Measurements from ENCODE around the gene PMPCA. TPM values are rescaled to one million over a fixed set of nuclear protein-coding genes. Genes with fewer than 3 reads are reported as not detected.

The PMPCA gene
- total RNA-seq, 2 experiments from 2014 or later = 108 to 112 TPM

DNA sequence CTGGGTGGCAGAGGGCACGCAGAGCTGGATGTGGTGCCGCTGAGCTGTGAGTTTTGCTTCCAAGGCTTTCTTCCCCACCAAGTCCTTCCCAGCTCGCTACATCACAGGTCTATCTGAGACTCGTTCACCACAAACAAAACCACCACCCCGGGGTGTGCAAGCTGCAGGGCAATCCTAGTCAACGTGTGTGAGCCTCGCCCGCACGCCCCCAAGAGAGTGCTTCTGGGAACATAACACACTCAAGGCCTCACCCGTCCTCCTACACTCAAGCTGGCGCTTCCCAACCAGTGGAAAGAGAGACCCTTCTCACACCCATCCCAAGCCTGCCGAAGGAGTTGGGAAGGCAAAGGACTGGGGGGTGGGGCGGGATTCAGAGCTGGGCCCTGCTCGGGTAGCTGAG lies 21.1 kb upstream of the PMPCA start:
- Mint-ChIP-seq H3K9me3 (no peaks in the 10 kb centered on the region), H3K4me3 (no peak overlapping the region), H3K27ac (no peak overlapping the region), H3K36me3 (peaks cover 36% of the 10 kb centered on the region), H3K4me1 (ENCODE audit: low read depth) (peaks cover 2% of the 10 kb centered on the region), H3K27me3 (no peaks in the 10 kb centered on the region)
- intact Hi-C loops (cut with micrococcal nuclease) = no loop called here
- ChIA-PET POLR2A (no interaction called here), CTCF (interaction anchor here (1.1 kb wide), 1 partner anchor 26 kb away, joined by 3 read pairs; the partner anchor contains the start of gene DNLZ)
- no peak for DNase-seq

DNA sequence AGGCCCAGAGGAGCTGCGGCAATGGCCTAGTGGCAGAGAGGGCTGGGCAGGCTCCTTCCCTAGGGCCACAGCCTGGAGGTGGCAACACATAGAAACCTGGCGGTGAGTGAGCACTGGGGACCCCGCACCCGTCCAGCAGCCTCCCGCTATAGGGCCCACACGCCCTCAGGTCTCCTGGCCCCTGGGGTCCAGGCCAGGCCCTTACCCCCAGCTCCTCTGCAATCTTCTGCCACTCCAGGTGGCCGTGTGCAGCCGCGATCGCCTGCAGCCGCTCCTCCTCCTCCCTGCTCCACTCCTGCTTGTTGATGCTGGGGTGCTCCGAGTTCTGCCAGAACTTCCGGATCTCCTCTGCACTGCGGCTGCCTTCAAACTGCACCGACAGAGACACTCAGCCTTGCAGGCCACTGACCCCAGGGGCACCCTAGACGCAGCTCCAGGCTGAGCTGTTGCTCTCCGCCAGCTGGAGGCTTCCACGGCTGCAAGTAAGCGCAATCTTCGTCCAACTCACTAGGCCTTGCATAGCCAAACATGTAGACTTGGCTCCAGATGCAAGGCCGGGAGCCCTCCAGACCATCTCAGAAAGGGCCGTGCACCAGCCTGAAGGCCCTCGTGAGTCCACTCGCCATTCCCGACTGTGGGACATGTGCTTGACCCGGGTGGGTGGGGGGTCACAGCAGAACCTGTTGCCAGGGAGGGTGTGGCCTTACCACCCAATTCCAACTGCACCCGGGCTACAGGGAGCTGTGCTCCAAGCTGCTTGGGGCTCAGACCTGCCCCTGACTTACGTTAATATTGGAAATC lies 18.5 kb upstream of the PMPCA start:
- ChIA-PET POLR2A (no interaction called here), CTCF (interaction anchor here (0.9 to 1.7 kb wide), 4 partner anchors 9 to 29 kb away, joined by 3 to 4 read pairs (median 4); partner anchors contain the start of gene DNLZ)
- Mint-ChIP-seq H3K27me3 (no peaks in the 10 kb centered on the region), H3K9me3 (no peaks in the 10 kb centered on the region), H3K36me3 (peaks cover 36% of the 10 kb centered on the region), H3K4me3 (no peak overlapping the region), H3K27ac (no peak overlapping the region), H3K4me1 (ENCODE audit: low read depth) (peaks cover under 1% of the 10 kb centered on the region)
- intact Hi-C loops (cut with micrococcal nuclease) = no loop called here
- no peak for DNase-seq

DNA sequence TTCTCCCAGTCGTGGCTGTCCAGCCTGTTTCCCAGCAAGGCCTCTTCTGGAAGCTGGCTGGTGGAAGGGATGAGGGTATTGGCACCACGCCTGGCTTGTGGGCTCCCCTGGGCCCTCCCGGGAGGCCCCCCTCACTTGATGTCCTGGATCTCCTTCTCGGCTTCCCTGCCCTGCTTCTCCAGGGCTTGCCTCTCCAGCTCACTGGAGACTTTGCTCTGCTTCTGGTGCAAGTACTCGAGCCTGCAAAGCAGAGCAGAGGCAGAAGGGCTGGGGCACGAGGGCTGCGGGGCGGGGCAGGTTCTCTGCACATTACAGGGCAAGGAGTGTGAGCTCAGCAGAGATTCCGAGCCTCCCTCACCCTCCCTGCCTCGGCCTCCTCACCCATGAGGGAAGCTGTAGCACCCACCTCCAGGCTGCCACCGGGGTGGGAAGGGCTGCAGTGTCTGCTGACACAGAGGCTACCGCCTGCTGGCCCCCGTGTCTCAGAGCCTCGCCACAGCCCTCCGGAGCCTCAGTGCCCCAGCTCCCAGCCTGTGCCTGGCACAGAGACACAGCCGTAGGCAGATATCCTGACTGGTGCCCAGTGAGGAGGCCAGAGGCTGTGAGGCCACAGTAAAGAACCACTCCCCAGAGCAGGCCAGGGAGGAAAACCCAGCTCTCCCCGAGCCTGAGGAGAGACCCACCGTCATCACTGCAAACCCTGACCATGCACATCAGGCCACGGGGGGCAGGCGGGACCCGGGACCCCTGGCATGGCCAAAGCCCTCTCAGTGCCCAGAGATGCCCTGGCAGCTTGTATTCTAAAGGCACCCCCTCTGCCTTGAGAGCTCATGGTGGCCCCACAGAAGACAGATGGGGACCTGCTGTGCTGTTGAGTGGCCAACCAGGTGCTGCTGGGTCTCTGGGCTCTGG lies 17.7 kb upstream of the PMPCA start:
- POLR2A ChIA-PET = no interaction called here
- peaks cover 34% of the 10 kb centered on the region for H3K36me3 Mint-ChIP-seq
- CTCF ChIA-PET = interaction anchor here (1.4 to 1.7 kb wide), 2 partner anchors 8 to 30 kb away, joined by 3 to 4 read pairs; partner anchors contain the start of gene DNLZ
- no peak overlapping the region for H3K4me3 Mint-ChIP-seq
- H3K27me3 Mint-ChIP-seq = no peaks in the 10 kb centered on the region
- H3K4me1 Mint-ChIP-seq (ENCODE audit: low read depth) = peaks cover 3% of the 10 kb centered on the region
- no peak for DNase-seq
- no peak overlapping the region for H3K27ac Mint-ChIP-seq
- no peaks in the 10 kb centered on the region for H3K9me3 Mint-ChIP-seq
- intact Hi-C loops (cut with micrococcal nuclease) = no loop called here

DNA sequence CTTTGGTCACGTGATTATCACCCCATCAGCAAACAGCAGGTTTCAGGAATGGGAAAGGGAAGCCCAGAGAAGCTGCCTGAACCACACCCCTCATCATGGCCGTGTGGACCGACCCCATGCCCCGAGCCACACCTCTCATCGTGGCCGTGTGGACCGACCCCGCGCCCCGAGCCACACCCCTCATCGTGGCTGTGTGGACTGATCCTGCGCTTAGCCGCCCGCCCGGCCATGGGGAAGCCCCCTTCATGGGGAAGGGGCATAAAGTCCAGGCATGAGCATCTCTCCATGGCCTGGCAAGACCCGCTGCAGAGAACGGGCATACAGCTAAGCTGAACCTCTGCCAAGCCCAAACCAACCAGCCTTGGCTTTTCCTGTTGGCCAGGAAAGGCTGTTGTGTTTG lies 16.9 kb upstream of the PMPCA start:
- intact Hi-C loops (cut with micrococcal nuclease) = no loop called here
- ChIA-PET POLR2A (no interaction called here), CTCF (interaction anchor here (0.6 kb wide), 1 partner anchor 31 kb away, joined by 3 read pairs; no protein-coding TSS in a partner anchor)
- no peak overlapping the region for H3K4me3 Mint-ChIP-seq
- no peak overlapping the region for H3K27ac Mint-ChIP-seq
- H3K9me3 Mint-ChIP-seq = no peaks in the 10 kb centered on the region
- DNase-seq = no peak
- H3K36me3 Mint-ChIP-seq = peaks cover 36% of the 10 kb centered on the region
- H3K4me1 Mint-ChIP-seq (ENCODE audit: low read depth) = peaks cover 9% of the 10 kb centered on the region
- no peaks in the 10 kb centered on the region for H3K27me3 Mint-ChIP-seq

DNA sequence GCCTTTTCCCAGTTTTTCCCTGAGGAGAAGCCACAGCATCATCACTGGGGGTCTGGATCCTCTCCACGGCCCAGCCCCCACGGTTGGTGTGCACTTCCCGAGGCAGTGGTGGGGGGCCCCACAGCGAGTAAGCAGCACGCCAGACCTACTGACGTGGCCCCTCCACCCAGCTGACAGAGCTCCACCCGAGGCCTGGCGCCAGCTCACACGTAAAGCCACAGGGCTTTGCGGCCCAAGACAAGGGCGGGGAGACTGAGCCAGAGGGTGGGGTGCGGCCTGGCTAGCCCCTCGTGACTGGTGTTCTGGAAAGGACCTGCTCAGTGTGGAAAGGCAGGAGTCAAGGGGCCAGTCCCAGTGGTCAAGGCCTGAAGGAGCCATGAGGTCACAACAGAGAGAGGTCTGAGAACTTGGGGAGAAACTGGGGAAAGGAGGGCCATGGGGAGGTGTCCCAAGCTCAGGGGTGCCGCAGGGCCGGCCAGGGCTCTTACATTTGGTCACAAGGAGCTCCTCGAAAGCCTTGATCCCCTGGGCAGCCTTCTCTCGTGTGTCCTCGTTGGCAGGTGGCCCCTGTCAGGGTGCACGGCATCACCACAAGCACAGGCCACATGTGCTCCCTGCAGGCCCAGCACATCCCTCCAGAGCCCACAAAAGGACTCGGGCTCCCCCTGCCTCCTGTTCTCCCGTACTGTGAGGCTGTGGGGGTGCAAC lies 16.0 kb upstream of the PMPCA start:
- no peak overlapping the region for H3K4me3 Mint-ChIP-seq
- H3K4me1 Mint-ChIP-seq (ENCODE audit: low read depth) = peaks cover 17% of the 10 kb centered on the region
- H3K9me3 Mint-ChIP-seq = no peaks in the 10 kb centered on the region
- ChIA-PET CTCF (interaction anchor here (0.6 kb wide), 1 partner anchor 32 kb away, joined by 3 read pairs; no protein-coding TSS in a partner anchor), POLR2A (no interaction called here)
- intact Hi-C loops (cut with micrococcal nuclease) = no loop called here
- H3K27ac Mint-ChIP-seq = no peak overlapping the region
- no peak for DNase-seq
- peaks cover 37% of the 10 kb centered on the region for H3K36me3 Mint-ChIP-seq
- H3K27me3 Mint-ChIP-seq = no peaks in the 10 kb centered on the region

DNA sequence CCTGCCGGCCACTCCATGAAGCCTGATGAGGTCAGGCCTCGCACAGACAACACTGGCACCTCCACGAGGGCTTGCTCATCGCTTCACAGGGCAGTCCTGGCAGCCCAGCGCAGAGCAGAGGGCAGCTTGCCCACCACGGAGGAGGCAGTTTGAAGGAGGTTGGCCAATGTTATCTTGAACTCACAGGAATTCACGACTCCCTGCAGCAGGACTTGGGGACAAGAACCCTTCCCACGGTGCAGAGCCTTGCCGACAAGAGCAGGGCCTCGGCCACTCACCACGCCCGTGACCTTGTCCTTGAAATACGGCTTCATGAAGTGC lies 15.5 kb upstream of the PMPCA start:
- no peak for DNase-seq
- Mint-ChIP-seq H3K36me3 (peaks cover 35% of the 10 kb centered on the region), H3K27ac (no peak overlapping the region), H3K9me3 (no peaks in the 10 kb centered on the region), H3K4me1 (ENCODE audit: low read depth) (peaks cover 17% of the 10 kb centered on the region), H3K4me3 (no peak overlapping the region), H3K27me3 (no peaks in the 10 kb centered on the region)
- POLR2A ChIA-PET = no interaction called here
- intact Hi-C loops (cut with micrococcal nuclease) = no loop called here
- CTCF ChIA-PET = interaction anchor here (0.9 kb wide), 1 partner anchor 32 kb away, joined by 3 read pairs; no protein-coding TSS in a partner anchor

DNA sequence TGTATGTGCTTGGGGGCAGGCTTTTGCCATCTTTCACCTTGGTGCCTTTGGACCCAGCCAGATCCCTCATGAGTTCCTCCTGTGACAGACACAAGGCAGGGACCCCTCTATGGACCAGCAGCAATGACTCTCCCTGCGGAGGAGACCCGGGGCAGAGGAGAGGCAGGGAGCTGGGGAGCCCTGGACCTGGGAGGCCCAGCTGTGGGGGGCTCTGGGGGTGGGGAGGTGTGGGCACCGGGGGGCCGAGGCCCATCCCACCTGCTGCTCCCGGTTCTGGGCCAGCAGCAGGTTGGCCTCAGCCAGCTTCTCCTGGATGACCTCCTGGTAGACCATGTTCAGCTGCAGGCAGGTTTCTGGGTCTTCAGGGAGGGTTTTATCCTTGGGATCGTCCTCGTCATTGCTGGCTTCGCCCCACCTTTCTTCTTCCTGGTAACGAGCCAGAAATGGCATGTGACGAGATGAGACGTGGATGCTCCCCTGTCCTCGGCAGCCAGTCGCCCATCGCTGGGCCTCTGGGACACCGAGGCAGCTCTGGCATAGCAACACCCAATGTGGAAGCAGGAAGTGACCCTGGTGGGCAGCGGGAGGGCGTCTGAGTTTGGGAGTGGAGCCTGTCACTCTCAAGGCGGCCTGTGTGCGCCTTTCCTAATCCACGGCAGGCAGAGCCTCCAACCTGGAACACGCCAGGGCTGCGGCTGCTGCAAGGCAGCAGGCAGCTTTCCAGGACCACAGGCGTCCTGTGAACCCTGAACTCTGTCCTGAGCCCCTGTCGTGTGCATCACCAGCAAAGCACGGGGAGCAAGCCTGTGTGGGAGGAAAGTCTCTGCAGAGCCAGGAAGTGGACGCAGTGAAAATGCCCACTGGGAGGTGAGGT lies 14.9 kb upstream of the PMPCA start:
- Mint-ChIP-seq H3K9me3 (no peaks in the 10 kb centered on the region), H3K4me3 (no peak overlapping the region), H3K27me3 (no peaks in the 10 kb centered on the region), H3K27ac (no peak overlapping the region), H3K36me3 (peaks cover 35% of the 10 kb centered on the region), H3K4me1 (ENCODE audit: low read depth) (peaks cover 19% of the 10 kb centered on the region)
- ChIA-PET CTCF (interaction anchor here (0.9 kb wide), 1 partner anchor 33 kb away, joined by 3 read pairs; no protein-coding TSS in a partner anchor), POLR2A (no interaction called here)
- intact Hi-C loops (cut with micrococcal nuclease) = no loop called here
- no peak for DNase-seq

DNA sequence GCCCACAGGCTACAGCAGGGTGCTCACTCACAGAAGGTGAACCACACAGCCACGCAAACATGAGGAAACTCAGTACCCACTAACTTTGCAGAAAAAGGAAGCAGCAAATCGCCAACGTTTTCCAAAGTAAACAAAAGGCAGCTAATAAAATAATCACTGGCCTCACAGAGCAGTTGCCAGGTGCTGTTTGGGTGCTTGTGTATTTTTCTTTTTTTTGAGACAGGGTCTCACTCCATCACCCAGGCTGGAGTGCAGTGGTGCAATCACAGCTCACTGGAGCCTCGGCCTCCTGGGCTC lies 14.3 kb upstream of the PMPCA start:
- H3K36me3 Mint-ChIP-seq = peaks cover 35% of the 10 kb centered on the region
- no peak for DNase-seq
- H3K4me3 Mint-ChIP-seq = no peak overlapping the region
- H3K9me3 Mint-ChIP-seq = no peaks in the 10 kb centered on the region
- H3K27me3 Mint-ChIP-seq = no peaks in the 10 kb centered on the region
- intact Hi-C loops (cut with micrococcal nuclease) = no loop called here
- ChIA-PET POLR2A (no interaction called here), CTCF (no interaction called here)
- H3K27ac Mint-ChIP-seq = no peak overlapping the region
- H3K4me1 Mint-ChIP-seq (ENCODE audit: low read depth) = peaks cover 22% of the 10 kb centered on the region

DNA sequence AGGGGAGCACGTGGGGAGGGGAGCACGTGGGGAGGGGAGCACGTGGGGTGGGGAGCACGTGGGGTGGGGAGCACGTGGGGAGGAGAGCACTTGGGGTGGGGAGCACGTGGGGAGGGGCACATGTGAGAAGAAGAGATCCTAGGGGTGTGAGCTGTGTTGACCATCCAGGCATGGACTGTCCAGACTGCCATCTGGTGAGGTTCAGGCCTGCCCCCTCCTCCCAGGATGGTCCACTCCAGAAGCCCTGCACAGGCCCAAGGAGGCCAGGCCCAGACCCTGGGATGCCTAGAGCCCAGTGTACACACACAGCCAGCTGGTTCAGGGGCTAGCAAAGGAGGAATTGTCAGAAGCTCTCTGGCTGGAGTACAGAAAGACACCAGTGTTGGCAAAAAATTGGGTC lies 12.8 kb upstream of the PMPCA start:
- Mint-ChIP-seq H3K4me1 (ENCODE audit: low read depth) (peaks cover 29% of the 10 kb centered on the region), H3K27ac (no peak overlapping the region), H3K4me3 (no peak overlapping the region), H3K9me3 (no peaks in the 10 kb centered on the region), H3K27me3 (no peaks in the 10 kb centered on the region), H3K36me3 (peaks cover 40% of the 10 kb centered on the region)
- intact Hi-C loops (cut with micrococcal nuclease) = no loop called here
- POLR2A ChIA-PET = no interaction called here
- CTCF ChIA-PET = interaction anchor here (1.0 kb wide), 1 partner anchor 34 kb away, joined by 3 read pairs; the partner anchor contains the start of gene DNLZ
- no peak for DNase-seq

DNA sequence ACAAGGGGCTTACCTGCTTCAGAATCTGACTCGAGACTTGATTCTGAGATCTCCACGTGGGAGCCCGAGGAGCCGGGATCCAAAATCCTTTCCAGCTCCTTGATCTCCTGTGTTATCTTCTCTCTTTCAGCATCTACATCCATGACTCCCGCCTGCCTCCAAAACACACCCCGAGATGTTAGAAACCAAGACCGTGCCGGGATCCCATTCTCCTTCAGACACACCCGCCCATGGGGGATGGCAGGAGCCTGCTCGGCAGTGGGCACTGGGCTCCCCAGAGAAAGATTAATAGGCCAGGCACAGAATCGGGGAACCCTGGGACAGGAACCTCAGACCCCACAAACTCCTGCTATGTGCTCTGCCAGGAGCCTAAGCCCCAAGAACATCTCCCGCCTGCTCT lies 12.2 kb upstream of the PMPCA start:
- no peaks in the 10 kb centered on the region for H3K27me3 Mint-ChIP-seq
- peak overlapping the region; percentile 83 for H3K4me3 Mint-ChIP-seq
- H3K4me1 Mint-ChIP-seq (ENCODE audit: low read depth) = peaks cover 30% of the 10 kb centered on the region
- intact Hi-C loops (cut with micrococcal nuclease) = no loop called here
- H3K36me3 Mint-ChIP-seq = peaks cover 41% of the 10 kb centered on the region
- ChIA-PET CTCF (interaction anchor here (1.0 kb wide), 1 partner anchor 35 kb away, joined by 3 read pairs; the partner anchor contains the start of gene DNLZ), POLR2A (interaction anchor here (1.0 kb wide), 1 partner anchor 11 kb away, joined by 3 read pairs; no protein-coding TSS in a partner anchor)
- H3K27ac Mint-ChIP-seq = no peak overlapping the region
- DNase-seq = no peak
- no peaks in the 10 kb centered on the region for H3K9me3 Mint-ChIP-seq

Measured in activated CD4-positive, alpha-beta memory T cell treated with anti-CD3 and anti-CD28 coated beads for 36 hours (primary cell).